ENCODE results near the gene MACC1.

MACC1 gene

GRCh38 chr7:20217193-20217948, at the start of gene MACC1:
Gene MACC1 (minus strand): TSS chr7:20217384. CDS start chr7:20161862, 55,522 bp downstream.
- DNase-seq (ENCODE audit: low spot score), result peak; percentile 16

GRCh38 chr7:20264623-20265022, 47.4 kb upstream of the MACC1 start:
- no peak for DNase-seq (ENCODE audit: low spot score)

- DNase-seq (ENCODE audit: low spot score), result no peak
These were observed 43.0 kb upstream of the MACC1 start for GRCh38 chr7:20260223-20260622.

- no peak for DNase-seq (ENCODE audit: low spot score)
These were observed 40.0 kb upstream of the MACC1 start for GRCh38 chr7:20257212-20257611.

GRCh38 chr7:20249920-20250319, 32.7 kb upstream of the MACC1 start:
- no peak for DNase-seq (ENCODE audit: low spot score)

GRCh38 chr7:20249376-20249775, 32.2 kb upstream of the MACC1 start:
- DNase-seq (ENCODE audit: low spot score), result no peak

- no peak for DNase-seq (ENCODE audit: low spot score)
These were observed 29.1 kb upstream of the MACC1 start for GRCh38 chr7:20246236-20246635.

- DNase-seq (ENCODE audit: low spot score), result no peak
These were observed 27.3 kb upstream of the MACC1 start for GRCh38 chr7:20244334-20245120.

GRCh38 chr7:20241911-20242261, 24.7 kb upstream of the MACC1 start:
- DNase-seq (ENCODE audit: low spot score), result no peak

- no peak for DNase-seq (ENCODE audit: low spot score)
These were observed 24.2 kb upstream of the MACC1 start for GRCh38 chr7:20241194-20241910.

- DNase-seq (ENCODE audit: low spot score), result no peak
These were observed 23.1 kb upstream of the MACC1 start for GRCh38 chr7:20240080-20240926.

GRCh38 chr7:20238754-20239324, 21.7 kb upstream of the MACC1 start:
- no peak for DNase-seq (ENCODE audit: low spot score)

- DNase-seq (ENCODE audit: low spot score), result no peak
These were observed 21.1 kb upstream of the MACC1 start for GRCh38 chr7:20238194-20238753.

GRCh38 chr7:20237464-20238193, 20.4 kb upstream of the MACC1 start:
- no peak for DNase-seq (ENCODE audit: low spot score)

- DNase-seq (ENCODE audit: low spot score), result no peak
These were observed 19.6 kb upstream of the MACC1 start for GRCh38 chr7:20236790-20237189.

GRCh38 chr7:20236043-20236442, 18.9 kb upstream of the MACC1 start:
- DNase-seq (ENCODE audit: low spot score), result no peak

- no peak for DNase-seq (ENCODE audit: low spot score)
These were observed 18.1 kb upstream of the MACC1 start for GRCh38 chr7:20235288-20235687.

- DNase-seq (ENCODE audit: low spot score), result no peak
These were observed 16.2 kb upstream of the MACC1 start for GRCh38 chr7:20233362-20233761.

GRCh38 chr7:20232848-20233247, 15.7 kb upstream of the MACC1 start:
- DNase-seq (ENCODE audit: low spot score), result no peak

Data from CD4-positive, alpha-beta T cell treated with Interleukin-2 at 100 ng/mL for 4 hours (primary cell).